IMR-90 (cell line): Measurements from ENCODE around the gene TATDN2.

Experiments used
- CTCF ChIP-seq: conservative IDR thresholded peaks from 2 replicates; pipeline ENCODE4 v1.5.1; 2012; ENCODE audit warnings: mild to moderate bottlenecking, low read depth, low read length, improper control_type of control experiment
- RAD21 ChIP-seq: IDR thresholded peaks from 2 replicates; pipeline ENCODE4 v1.6.1; 2012; ENCODE audit warnings: low read length, improper control_type of control experiment

GRCh38 chr3:10249833-10250232 lies 1.6 kb downstream of the TATDN2 start:
- TF ChIP-seq CTCF (no peak), RAD21 (no peak)
